Upper lobe of left lung (tissue), 4 donors: ENCODE data around the gene WAS.
"Not testable (repeated sequence)": the region's sequence is repeated elsewhere in the genome, so short reads cannot be mapped to it uniquely, and the experiment has no call there.

ENCODE experiments used
- POLR2A ChIP-seq, 4 donors: fragments of 450-650 bp; IDR thresholded peaks; one replicate each; pipeline ENCODE4 v1.5.1; 2016 to 2017; ENCODE audit warnings: antibody characterized with exemption in 4 of 4, mild to moderate bottlenecking in 2 of 4
- POLR2AphosphoS5 ChIP-seq, 2 donors: sonication (generic); formaldehyde crosslinking; IDR thresholded peaks; one replicate each; pipeline ENCODE4 v1.5.1; 2017; ENCODE audit warnings: antibody characterized with exemption in 2 of 2
- TF ChIP-seq, protein P1 (sequence below), 6 experiments: fragments of 450-650 bp in 4 of 6; fragments of 200-600 bp in 2 of 6; sonication (generic) in 2 of 6; IDR thresholded peaks; one replicate each; pipeline ENCODE4 v1.5.1; 2016 to 2019; ENCODE audit warnings: antibody characterized with exemption in 6 of 6

DNA sequence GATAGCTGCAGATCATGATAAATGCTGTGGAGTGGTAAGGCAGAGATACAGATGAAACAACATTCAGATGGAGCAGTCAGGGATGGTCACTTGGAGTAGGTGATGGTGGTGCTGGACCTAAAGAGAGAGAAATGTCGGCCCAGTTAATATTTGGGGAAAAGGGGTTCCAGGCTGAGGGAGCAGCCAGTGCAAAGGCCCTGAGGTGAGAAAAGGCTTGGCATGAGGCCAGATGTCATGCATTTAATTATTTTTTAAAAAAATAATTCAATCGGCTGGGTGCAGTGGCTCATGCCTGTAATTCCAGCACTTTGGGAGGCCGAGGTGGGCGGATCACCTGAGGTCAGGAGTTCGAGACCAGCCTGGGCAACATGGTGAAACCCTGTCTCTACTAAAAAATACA lies 8.1 kb downstream of the WAS start:
- TF ChIP-seq, protein P1, sequence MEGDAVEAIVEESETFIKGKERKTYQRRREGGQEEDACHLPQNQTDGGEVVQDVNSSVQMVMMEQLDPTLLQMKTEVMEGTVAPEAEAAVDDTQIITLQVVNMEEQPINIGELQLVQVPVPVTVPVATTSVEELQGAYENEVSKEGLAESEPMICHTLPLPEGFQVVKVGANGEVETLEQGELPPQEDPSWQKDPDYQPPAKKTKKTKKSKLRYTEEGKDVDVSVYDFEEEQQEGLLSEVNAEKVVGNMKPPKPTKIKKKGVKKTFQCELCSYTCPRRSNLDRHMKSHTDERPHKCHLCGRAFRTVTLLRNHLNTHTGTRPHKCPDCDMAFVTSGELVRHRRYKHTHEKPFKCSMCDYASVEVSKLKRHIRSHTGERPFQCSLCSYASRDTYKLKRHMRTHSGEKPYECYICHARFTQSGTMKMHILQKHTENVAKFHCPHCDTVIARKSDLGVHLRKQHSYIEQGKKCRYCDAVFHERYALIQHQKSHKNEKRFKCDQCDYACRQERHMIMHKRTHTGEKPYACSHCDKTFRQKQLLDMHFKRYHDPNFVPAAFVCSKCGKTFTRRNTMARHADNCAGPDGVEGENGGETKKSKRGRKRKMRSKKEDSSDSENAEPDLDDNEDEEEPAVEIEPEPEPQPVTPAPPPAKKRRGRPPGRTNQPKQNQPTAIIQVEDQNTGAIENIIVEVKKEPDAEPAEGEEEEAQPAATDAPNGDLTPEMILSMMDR (IDR thresholded peaks at IDR 0.05) = not testable (repeated sequence)
- not testable (repeated sequence) for TF ChIP-seq POLR2AphosphoS5, POLR2A (IDR thresholded peaks at IDR 0.05)
